Right lobe of liver (tissue), 4 donors: ENCODE results near the gene PRMT7.

Experiments
- POLR2A ChIP-seq: fragments of 450-650 bp; IDR thresholded peaks from one replicate; pipeline ENCODE4 v1.6.1; 2017; ENCODE audit warnings: antibody characterized with exemption, mild to moderate bottlenecking
- TF ChIP-seq, protein P1 (sequence below), 4 donors: fragments of 200-600 bp in 3 of 4; fragments of 450-650 bp in 1 of 4; IDR thresholded peaks; one replicate each; pipeline versions ENCODE4 v1.5.1 to v1.8.0; 2016 to 2022; ENCODE audit warnings: antibody characterized with exemption in 4 of 4, mild to moderate bottlenecking in 2 of 4
- donor health status: DM: no; HTN: no; CAD: no.
- donor health status: DM: no; HTN: no; CAD: no.
- donor health status: DM: no; HTN: yes; CAD: no.

DNA sequence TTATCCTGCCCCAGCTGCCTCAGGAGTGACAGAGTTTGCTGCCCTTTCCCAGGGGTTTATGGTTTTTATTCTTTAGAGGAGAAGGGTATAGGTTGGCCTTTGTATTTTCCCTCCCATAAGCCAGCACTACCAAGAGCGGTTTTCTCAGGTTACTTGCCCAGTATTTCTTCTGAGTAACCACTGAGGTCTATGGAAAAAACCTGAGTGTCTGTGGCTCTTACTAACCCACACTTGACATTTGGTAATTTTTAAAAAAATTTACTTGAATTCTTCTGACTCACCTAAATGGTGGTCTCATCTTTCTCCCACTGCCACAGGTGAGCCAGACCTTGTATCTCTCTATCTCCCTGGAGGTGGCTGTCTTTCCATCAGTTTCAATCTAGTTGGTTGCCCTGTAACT lies 40.5 kb upstream of the PRMT7 start:
- TF ChIP-seq, protein P1, sequence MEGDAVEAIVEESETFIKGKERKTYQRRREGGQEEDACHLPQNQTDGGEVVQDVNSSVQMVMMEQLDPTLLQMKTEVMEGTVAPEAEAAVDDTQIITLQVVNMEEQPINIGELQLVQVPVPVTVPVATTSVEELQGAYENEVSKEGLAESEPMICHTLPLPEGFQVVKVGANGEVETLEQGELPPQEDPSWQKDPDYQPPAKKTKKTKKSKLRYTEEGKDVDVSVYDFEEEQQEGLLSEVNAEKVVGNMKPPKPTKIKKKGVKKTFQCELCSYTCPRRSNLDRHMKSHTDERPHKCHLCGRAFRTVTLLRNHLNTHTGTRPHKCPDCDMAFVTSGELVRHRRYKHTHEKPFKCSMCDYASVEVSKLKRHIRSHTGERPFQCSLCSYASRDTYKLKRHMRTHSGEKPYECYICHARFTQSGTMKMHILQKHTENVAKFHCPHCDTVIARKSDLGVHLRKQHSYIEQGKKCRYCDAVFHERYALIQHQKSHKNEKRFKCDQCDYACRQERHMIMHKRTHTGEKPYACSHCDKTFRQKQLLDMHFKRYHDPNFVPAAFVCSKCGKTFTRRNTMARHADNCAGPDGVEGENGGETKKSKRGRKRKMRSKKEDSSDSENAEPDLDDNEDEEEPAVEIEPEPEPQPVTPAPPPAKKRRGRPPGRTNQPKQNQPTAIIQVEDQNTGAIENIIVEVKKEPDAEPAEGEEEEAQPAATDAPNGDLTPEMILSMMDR (IDR thresholded peaks at IDR 0.05) = no peak
- no peak for TF ChIP-seq POLR2A
